ENCODE measurements around the gene AHDC1. TPM values are rescaled to one million over a fixed set of nuclear protein-coding genes. Genes with fewer than 3 reads are reported as not detected.

Gene AHDC1
- total and polyA plus RNA-seq, 9 of the 15 experiments (the other 6 are each of a cell fraction or from before 2014, with no cell fraction given): 0.21 to 36.4 (median 4.7) TPM

- TF ChIP-seq, protein P1, sequence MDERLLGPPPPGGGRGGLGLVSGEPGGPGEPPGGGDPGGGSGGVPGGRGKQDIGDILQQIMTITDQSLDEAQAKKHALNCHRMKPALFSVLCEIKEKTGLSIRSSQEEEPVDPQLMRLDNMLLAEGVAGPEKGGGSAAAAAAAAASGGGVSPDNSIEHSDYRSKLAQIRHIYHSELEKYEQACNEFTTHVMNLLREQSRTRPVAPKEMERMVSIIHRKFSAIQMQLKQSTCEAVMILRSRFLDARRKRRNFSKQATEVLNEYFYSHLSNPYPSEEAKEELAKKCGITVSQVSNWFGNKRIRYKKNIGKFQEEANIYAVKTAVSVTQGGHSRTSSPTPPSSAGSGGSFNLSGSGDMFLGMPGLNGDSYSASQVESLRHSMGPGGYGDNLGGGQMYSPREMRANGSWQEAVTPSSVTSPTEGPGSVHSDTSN (CRISPR knock-in tag; IDR thresholded peaks at IDR 0.05; ENCODE audit: low read depth): no peak
- TF ChIP-seq, protein P1 (tag; conservative IDR thresholded peaks at IDR 0.05; ENCODE audit: low read depth): 0 out of 2 replicates have a peak, but pooled peaks have one; percentile 24
- TF ChIP-seq RFX1 (IDR thresholded peaks at IDR 0.05) (no peak), GABPA (tag; conservative IDR thresholded peaks at IDR 0.05; ENCODE audit: low read depth) (no peak), YY1 (IDR thresholded peaks at IDR 0.05; ENCODE audit: borderline replicate concordance in 1 of 3, control insufficient read depth in 1 of 3, extremely low read depth in 1 of 3, insufficient read depth in 3 of 3, insufficient read length in 1 of 3, insufficient replicate concordance in 2 of 3, low read depth in 1 of 3, low read length in 2 of 3) (no peak), RBM22 (IDR thresholded peaks at IDR 0.05; ENCODE audit: low read depth, low read length, poor library complexity, severe bottlenecking) (no peak), KAT8 (IDR thresholded peaks at IDR 0.05; ENCODE audit: low read depth) (no peak), ZNF263 (CRISPR knock-in tag; IDR thresholded peaks at IDR 0.05; ENCODE audit: borderline replicate concordance) (peak; percentile 50; the same call in 1 of the 2 replicates), HNRNPL (IDR thresholded peaks at IDR 0.05; ENCODE audit: low read depth, low read length) (no peak), CC2D1A (IDR thresholded peaks at IDR 0.05) (no peak), FOXM1 (IDR thresholded peaks at IDR 0.05; ENCODE audit: low read depth) (no peak), FOXM1 (CRISPR knock-in tag; IDR thresholded peaks at IDR 0.05; ENCODE audit: low read depth) (no peak), CREB3L1 (IDR thresholded peaks at IDR 0.05; ENCODE audit: borderline replicate concordance, low read depth) (no peak), BRD4 (IDR thresholded peaks at IDR 0.05) (no peak), SRF (CRISPR knock-in tag; IDR thresholded peaks at IDR 0.05) (no peak), ZNF146 (CRISPR knock-in tag; IDR thresholded peaks at IDR 0.05; ENCODE audit: unreplicated experiment) (no peak)
- TF ChIP-seq, protein P2, sequence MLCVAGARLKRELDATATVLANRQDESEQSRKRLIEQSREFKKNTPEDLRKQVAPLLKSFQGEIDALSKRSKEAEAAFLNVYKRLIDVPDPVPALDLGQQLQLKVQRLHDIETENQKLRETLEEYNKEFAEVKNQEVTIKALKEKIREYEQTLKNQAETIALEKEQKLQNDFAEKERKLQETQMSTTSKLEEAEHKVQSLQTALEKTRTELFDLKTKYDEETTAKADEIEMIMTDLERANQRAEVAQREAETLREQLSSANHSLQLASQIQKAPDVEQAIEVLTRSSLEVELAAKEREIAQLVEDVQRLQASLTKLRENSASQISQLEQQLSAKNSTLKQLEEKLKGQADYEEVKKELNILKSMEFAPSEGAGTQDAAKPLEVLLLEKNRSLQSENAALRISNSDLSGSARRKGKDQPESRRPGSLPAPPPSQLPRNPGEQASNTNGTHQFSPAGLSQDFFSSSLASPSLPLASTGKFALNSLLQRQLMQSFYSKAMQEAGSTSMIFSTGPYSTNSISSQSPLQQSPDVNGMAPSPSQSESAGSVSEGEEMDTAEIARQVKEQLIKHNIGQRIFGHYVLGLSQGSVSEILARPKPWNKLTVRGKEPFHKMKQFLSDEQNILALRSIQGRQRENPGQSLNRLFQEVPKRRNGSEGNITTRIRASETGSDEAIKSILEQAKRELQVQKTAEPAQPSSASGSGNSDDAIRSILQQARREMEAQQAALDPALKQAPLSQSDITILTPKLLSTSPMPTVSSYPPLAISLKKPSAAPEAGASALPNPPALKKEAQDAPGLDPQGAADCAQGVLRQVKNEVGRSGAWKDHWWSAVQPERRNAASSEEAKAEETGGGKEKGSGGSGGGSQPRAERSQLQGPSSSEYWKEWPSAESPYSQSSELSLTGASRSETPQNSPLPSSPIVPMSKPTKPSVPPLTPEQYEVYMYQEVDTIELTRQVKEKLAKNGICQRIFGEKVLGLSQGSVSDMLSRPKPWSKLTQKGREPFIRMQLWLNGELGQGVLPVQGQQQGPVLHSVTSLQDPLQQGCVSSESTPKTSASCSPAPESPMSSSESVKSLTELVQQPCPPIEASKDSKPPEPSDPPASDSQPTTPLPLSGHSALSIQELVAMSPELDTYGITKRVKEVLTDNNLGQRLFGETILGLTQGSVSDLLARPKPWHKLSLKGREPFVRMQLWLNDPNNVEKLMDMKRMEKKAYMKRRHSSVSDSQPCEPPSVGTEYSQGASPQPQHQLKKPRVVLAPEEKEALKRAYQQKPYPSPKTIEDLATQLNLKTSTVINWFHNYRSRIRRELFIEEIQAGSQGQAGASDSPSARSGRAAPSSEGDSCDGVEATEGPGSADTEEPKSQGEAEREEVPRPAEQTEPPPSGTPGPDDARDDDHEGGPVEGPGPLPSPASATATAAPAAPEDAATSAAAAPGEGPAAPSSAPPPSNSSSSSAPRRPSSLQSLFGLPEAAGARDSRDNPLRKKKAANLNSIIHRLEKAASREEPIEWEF (CRISPR knock-in tag; IDR thresholded peaks at IDR 0.05): no peak
Measured at GRCh38 chr1:27554759-27555699, 48.9 kb downstream of the AHDC1 start (continued).

Measured in K562 (cell line).